ENCODE results near the gene SIK1.
"Not testable (repeated sequence)": the region's sequence is repeated elsewhere in the genome, so short reads cannot be mapped to it uniquely, and the experiment has no call there.

Gene SIK1

GRCh38 chr21:43383351-43383750 lies 43.6 kb downstream of the SIK1 start:
- DNase-seq: not testable (repeated sequence)

- not testable (repeated sequence) for DNase-seq
Observed at GRCh38 chr21:43382902-43383301, 44.0 kb downstream of the SIK1 start.

GRCh38 chr21:43380852-43381533 lies 45.9 kb downstream of the SIK1 start:
- not testable (repeated sequence) for DNase-seq

DNA sequence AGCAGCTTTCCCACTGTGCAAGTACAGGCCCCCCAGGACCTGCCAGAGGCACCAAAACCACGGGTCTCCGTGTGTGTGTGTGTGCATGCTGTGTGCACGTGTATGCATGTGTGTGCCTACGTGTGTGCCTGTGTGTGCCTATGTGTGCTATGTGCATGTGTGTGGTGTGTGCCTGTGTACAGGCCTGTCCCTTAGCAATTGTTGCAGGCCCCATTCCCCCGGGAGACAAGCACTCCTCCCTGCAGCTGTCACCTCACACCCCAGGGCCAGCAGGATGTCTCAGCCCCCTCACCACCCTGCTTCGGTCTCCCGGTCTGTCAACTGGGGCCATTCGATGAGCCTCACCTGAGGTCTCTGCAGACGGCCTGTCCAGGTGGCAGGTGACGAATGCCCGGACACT lies 46.6 kb downstream of the SIK1 start:
- not testable (repeated sequence) for DNase-seq

GRCh38 chr21:43379626-43380122 lies 47.3 kb downstream of the SIK1 start:
- DNase-seq: not testable (repeated sequence)

DNA sequence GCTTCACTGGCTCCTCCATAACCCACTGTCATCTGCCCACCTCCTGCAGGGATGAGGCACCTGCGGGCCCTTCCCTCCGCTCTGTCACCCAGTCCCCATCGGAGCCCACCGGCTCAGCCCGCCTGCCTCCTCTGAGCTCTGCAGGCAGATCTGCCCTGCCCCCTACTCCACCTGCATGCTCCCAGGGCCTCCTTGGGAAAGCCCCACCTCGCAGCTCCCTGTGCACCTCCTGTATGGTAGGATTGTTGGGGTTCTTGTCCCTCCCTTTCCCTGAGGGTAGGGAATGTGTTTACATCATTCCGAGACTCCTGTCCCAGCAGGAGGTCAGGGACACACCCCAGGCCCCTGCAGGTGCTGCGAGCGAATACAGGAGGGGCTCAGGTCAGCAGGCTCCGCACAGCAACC lies 50.5 kb downstream of the SIK1 start:
- no peak for DNase-seq

- DNase-seq: no peak
Observed at GRCh38 chr21:43375837-43376477, 51.0 kb downstream of the SIK1 start.

DNA sequence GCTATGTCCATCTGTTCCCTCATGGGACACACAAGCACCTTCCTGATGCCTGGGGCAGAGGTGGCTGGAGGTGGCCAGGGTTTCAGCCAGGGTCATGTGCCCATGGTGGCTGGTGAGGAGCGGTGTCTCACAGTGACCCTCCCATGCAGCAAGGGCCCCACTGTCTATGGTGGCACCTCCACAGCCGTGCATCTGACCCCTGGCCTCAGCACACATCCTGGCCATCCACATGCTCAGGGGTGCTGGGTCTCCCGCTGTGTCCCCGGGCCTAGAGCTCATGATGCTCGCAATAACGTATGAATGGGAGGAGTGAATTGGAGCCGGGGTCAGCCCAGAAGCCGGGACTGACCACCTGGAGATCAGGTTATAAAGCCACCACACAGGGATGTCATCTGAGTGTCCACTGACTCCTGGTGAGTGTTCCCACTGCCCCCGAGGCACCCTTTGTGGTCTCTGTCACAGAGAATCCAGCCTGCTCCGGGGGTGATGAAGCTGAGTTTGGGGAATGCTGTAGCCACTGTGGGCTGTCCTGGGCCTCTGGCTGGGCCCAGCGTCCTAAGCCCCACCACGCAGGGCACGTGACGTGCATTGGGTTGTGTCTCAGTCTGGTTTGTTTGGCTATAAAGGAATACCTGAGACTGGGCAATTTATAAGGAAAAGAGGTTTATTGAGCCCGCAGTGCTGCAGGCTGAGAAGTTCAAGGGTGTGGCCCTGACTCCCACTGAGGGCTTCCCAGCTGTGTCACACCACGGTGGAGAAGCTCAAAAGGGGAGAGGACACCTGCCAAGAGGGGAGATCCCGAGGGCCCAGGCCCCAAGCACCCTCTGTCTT lies 51.7 kb downstream of the SIK1 start:
- no peak for DNase-seq

DNA sequence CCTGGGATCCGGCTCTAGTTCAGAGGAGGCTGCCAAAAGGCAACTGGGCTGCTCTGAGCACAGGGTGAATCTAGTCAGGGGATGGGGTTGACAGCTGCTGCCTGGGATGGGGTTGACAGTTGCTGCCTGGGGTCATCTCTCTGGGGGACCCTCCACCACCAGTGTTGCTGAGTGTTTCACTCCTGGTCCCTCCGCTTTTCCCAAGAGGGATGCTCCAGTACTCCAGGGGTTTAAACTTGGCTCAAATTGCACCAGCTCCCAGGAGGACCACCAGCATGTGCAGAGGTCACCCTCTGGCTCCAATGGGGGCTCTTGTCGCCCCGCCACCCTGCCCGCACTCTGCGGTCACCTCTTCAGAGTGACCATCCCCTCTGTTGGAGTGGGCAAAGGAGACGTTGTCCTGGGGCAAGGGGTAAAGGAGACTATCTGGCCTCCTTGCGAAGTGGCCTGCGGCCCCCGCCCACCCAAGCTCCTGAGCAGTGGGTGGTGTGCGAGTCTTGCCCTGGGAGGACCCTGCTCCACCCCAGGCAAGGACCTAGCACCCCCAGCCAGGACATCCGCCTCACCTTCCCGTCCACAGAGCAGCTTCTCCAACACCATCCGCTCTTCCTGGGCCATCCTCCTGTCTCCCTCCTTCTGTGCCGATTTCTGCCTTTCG lies 52.6 kb downstream of the SIK1 start:
- no peak for DNase-seq

DNA sequence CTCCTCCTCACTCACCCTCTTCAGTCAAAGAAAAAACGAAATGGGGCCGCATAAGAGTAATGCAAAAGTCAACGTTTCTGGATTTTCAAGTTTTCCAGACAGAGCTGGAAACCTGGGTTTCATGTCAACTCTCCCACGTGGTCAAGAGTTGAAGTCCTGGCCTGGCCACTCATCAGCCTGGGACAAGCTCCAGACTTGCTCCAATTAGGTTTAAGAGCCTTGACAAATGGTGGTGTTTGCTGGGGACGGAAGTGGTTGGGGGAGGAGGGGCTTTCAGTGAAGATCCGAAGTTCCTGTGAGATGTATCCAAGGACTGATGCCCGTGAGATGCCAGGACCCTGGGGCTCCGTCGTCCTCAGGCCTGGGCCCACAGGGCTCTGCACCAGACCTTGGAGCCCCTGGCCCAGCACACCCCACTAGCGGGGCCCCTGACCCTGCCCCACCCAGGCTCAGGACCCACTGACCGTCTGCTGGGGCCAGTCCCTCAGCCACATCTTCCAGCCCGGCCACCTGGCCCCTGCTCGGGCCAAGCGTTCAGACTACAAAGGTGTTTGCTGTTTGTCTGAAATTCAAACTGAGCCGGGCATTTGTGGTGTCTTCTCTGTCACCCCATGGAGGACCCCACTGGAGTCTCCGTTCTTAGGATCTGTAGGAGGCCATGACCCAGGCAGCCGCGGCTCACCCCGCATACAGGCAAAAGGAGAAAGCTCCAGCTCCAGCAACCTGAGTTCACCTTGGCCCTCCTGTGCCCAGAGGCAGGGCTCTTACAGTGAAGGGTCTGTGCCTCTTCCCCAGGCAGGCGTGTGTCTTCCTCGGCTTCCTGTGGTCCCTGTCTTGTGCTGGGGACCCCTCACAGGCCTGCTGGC lies 53.3 kb downstream of the SIK1 start:
- no peak for DNase-seq

DNA sequence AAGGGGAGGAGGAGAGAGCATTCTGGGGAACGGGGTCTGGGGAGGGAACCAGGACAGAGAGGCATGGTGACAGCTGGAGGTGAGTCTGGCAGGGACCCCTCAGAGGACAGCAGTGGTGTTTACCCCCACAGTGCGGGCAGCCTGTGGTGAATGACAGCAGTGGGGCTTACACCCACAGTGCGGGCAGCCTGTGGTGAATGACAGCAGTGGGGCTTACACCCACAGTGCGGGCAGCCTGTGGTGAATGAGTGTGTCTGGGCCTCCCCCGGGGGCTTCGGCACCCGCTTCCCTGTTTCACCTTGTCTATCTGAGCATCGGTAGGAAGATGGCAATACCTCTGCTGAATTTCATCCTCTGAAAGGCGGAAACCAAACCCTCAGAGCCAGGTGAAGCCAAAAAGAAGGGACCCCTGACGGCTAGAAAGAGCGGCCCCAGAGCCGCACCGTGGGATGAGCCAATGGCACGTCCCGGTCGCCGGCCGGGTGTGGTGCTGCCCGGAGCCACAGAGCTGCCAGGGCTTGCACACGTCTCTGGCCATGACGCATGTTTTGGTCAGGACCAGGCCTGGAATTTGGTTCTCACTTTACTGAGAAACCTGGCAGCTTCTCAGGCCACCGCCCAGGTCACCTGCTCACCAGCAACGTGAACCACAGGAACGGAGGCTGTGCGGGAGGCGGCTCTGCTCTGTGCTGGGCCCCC lies 54.1 kb downstream of the SIK1 start:
- DNase-seq: no peak

DNA sequence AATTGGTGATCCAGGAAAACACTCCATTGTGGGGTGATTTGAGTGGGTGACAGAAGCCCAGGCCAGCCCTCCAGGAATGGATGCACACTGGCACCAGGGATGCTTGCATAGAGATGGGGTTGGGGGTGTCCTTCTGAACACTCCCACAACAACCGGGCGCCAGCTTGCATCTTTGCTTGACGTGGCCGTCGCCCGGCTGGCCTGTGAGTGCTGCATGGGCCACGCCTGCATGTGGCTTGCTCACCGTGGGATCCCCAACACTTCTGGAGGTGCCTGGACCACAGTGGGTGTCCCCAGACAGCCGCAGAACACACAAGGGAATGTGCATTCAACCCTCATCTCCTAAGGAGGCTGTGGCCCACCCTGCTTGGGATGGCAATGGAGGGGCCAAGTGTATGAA lies 55.1 kb downstream of the SIK1 start:
- no peak for DNase-seq

GRCh38 chr21:43370888-43371570 lies 55.9 kb downstream of the SIK1 start:
- no peak for DNase-seq

- DNase-seq: no peak
Observed at GRCh38 chr21:43370091-43370658, 56.8 kb downstream of the SIK1 start.

DNA sequence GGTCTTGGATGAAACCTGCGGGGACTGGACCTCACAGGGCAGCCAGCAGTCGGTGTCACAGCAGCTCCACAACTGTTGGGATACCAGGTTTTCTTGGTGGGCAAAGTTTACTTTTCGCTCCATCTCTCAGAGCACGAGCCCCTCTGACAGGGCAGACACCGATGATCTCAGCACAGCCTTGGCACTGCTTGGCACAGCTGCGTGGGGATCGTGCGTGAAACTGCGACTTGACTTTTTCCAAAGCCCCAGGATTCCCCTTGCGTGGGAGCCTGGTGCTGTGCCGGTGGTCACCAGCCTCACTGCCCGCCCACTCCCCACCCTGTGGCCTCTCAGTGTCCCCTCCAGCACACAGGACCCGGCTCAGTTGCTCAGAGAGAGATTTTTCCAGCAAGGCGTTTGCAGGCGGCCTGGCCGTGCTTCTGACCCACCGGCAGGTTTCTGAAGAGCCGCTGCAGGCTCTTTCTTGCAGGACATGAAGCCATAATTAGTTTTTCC lies 57.3 kb downstream of the SIK1 start:
- no peak for DNase-seq

- DNase-seq: no peak
Observed at GRCh38 chr21:43369124-43369523, 57.8 kb downstream of the SIK1 start.

DNA sequence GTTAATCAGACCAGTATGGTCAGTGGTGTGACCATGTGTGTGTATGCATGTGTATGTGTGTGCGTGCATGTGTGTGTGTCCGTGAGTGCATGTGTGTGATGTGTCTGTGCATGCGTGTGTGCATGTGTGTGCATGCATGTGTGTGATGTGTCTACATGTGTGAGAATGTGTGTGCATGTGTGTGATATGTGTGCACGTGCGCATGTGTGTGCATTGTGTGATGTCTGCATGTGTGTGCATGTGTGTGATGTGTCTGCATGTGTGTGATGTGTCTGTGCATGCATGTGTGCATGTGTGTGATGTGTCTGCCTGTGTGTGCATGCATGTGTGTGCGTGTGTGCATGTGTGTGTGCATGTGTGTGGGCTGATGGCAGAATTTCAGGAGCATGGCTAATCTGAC lies 58.2 kb downstream of the SIK1 start:
- no peak for DNase-seq

DNA sequence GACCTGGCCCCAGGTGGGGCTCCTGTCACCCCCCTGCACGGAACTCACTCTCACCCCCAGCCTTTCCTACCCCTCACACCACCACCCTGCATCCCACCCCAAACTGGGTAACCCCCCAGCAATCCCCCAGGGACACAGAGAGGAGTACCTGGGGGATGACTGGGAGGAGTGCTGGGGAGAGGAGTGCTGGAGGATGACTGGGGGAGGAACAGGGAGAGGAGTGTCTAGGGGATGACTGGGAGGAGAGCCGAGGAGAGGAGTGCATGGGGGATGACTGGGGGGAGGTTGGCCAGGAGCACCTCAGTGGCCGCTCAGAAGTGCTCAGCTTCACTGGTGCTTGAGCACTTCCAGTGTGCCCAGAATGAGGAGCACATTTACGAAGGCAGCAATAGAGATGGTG lies 59.1 kb downstream of the SIK1 start:
- DNase-seq: no peak

DNA sequence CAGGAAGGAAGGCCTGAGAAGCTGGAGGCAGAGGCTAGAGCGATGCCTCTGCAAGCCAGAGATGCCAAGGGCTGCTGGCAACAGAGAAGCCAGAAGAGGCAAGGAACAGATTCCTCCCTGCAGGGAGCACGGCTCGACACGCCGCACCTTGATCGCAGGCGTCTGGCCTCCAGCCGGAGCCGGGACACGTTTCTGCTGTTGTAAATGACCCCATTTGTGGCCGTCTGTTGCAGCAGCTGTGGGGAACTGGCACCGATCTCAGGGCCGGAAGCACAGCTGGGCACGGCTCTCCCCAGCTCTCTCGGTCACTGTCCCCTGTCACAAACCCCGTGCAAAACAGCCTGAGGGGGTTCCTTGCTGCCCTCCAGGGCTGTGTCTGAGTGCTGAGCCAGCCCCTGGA lies 59.6 kb downstream of the SIK1 start:
- DNase-seq: no peak

GRCh38 chr21:43366656-43367055 lies 60.3 kb downstream of the SIK1 start:
- no peak for DNase-seq
